ENCODE data around the gene TFEB. TPM values are rescaled to one million over a fixed set of nuclear protein-coding genes. Genes with fewer than 3 reads are reported as not detected.

Gene TFEB
- polyA plus RNA-seq, 1 donor (not counting 4 experiments of a cell fraction or from before 2014, with no cell fraction given): 4.3 TPM

DNA sequence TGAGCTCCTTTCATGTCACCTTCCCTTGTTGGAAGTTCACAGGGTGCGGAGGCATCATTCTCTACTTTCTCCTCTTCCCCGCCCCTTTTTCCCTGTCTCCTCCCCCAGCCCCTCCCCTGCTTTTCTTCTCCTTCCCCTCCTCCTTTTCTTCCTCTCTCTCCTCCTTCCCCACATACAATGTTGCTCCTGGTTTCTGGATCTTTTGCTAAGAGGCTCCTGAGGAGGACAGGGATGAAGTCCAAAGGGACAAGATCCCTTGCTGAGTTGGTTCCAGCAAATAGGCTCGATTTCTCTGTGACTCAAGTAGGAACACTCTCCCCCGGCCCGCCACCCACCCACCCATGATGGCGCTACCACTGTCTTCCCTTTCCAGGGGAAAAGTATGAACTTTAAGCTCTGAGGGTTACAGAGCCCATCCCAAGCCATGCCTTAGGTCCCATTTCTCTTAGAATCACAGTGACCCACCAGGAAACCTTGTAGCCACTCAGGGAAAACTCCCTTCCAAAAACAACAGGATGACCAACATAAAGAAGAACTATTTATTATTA is 852 bp upstream of the TFEB start:
- Histone ChIP-seq H3K4me3 (ENCODE audit: control insufficient read depth in 2 of 3, extremely low read depth in 1 of 3, insufficient read depth in 2 of 3, low read depth in 1 of 3, low read length in 3 of 3) (no peak overlapping the region), H4K20me1 (ENCODE audit: control insufficient read depth, extremely low read depth, insufficient read depth, low read length) (no peaks in the 10 kb centered on the region), H2AFZ (ENCODE audit: control insufficient read depth, low read length) (no peak overlapping the region), H3K36me3 (ENCODE audit: control insufficient read depth in 2 of 2, extremely low read depth in 1 of 2, insufficient read depth in 2 of 2, low read length in 2 of 2) (no peaks in the 10 kb centered on the region), H3K9me1 (ENCODE audit: control insufficient read depth, extremely low read depth, insufficient read depth, low read length) (no peaks in the 10 kb centered on the region), H3K79me2 (ENCODE audit: control insufficient read depth, insufficient read depth, low read length) (no peaks in the 10 kb centered on the region), H3K4me2 (ENCODE audit: control insufficient read depth, extremely low read depth, insufficient read depth, low read depth, low read length) (no peak overlapping the region), H3K9me3 (ENCODE audit: control insufficient read depth, low read depth, low read length) (no peaks in the 10 kb centered on the region), H3K4me1 (ENCODE audit: control insufficient read depth, extremely low read depth, insufficient read depth, low read length) (peaks cover 33% of the 10 kb centered on the region), H3K9ac (ENCODE audit: control insufficient read depth, extremely low read depth, insufficient read depth, low read length) (no peak overlapping the region), H3K27ac (ENCODE audit: control insufficient read depth, insufficient read depth, low read length) (no peak overlapping the region), H3K27me3 (ENCODE audit: control insufficient read depth, extremely low read depth, insufficient read depth, low read length) (no peaks in the 10 kb centered on the region)
- FAIRE-seq (no peak), DNase-seq (ENCODE audit: low read depth, low spot score) (no peak)
- dilution Hi-C loops (cut with MboI; ENCODE audit: extremely low pct_ligation_motif_present, low sequenced_read_pairs): no loop called here
- TF ChIP-seq CTCF (optimal IDR thresholded peaks at IDR 0.05 in 1 of 3, IDR thresholded peaks at IDR 0.05 in 1 of 3, conservative IDR thresholded peaks at IDR 0.05 in 1 of 3; ENCODE audit: extremely low read depth in 1 of 3, insufficient read depth in 2 of 3, low read length in 3 of 3) (no peak), EZH2 (IDR thresholded peaks at IDR 0.05; ENCODE audit: low read length) (no peak)

- Histone ChIP-seq H3K79me2 (ENCODE audit: control insufficient read depth, insufficient read depth, low read length) (no peaks in the 10 kb centered on the region), H3K27me3 (ENCODE audit: control insufficient read depth, extremely low read depth, insufficient read depth, low read length) (no peaks in the 10 kb centered on the region), H3K9ac (ENCODE audit: control insufficient read depth, extremely low read depth, insufficient read depth, low read length) (peak overlapping the region; percentile 50), H4K20me1 (ENCODE audit: control insufficient read depth, extremely low read depth, insufficient read depth, low read length) (no peaks in the 10 kb centered on the region), H3K36me3 (ENCODE audit: control insufficient read depth in 2 of 2, extremely low read depth in 1 of 2, insufficient read depth in 2 of 2, low read length in 2 of 2) (no peaks in the 10 kb centered on the region), H3K4me1 (ENCODE audit: control insufficient read depth, extremely low read depth, insufficient read depth, low read length) (peaks cover 35% of the 10 kb centered on the region), H3K9me3 (ENCODE audit: control insufficient read depth, low read depth, low read length) (no peaks in the 10 kb centered on the region), H3K4me3 (ENCODE audit: control insufficient read depth in 2 of 3, extremely low read depth in 1 of 3, insufficient read depth in 2 of 3, low read depth in 1 of 3, low read length in 3 of 3) (peak overlapping the region; percentile 63 to 80 (median 69)), H3K9me1 (ENCODE audit: control insufficient read depth, extremely low read depth, insufficient read depth, low read length) (no peaks in the 10 kb centered on the region), H2AFZ (ENCODE audit: control insufficient read depth, low read length) (peak overlapping the region; percentile 63), H3K4me2 (ENCODE audit: control insufficient read depth, extremely low read depth, insufficient read depth, low read depth, low read length) (peak overlapping the region; percentile 54), H3K27ac (ENCODE audit: control insufficient read depth, insufficient read depth, low read length) (no peak overlapping the region)
- no peak for FAIRE-seq
- TF ChIP-seq EZH2 (IDR thresholded peaks at IDR 0.05; ENCODE audit: low read length) (no peak), CTCF (optimal IDR thresholded peaks at IDR 0.05 in 1 of 3, IDR thresholded peaks at IDR 0.05 in 1 of 3, conservative IDR thresholded peaks at IDR 0.05 in 1 of 3; ENCODE audit: extremely low read depth in 1 of 3, insufficient read depth in 2 of 3, low read length in 3 of 3) (no peak)
- no peak for DNase-seq (ENCODE audit: low read depth, low spot score)
- dilution Hi-C loops (cut with MboI; ENCODE audit: extremely low pct_ligation_motif_present, low sequenced_read_pairs): no loop called here
Measured at GRCh38 chr6:41734666-41735426, 562 bp downstream of the TFEB start.
